ENCODE measurements around the gene CYP1A2.

The CYP1A2 gene

GRCh38 chr15:74788683-74789151 is 40.1 kb downstream of the CYP1A2 start:
- Histone ChIP-seq H3K9ac (ENCODE audit: low read length) (peak overlapping the region; percentile 77), H3K4me2 (ENCODE audit: low read depth, low read length, poor library complexity, severe bottlenecking) (peak overlapping the region; percentile 73), H3K9me3 (ENCODE audit: insufficient read depth, low read length) (no peaks in the 10 kb centered on the region), H3K27me3 (ENCODE audit: low read length) (no peaks in the 10 kb centered on the region), H3F3A (ENCODE audit: insufficient read depth) (peaks cover 77% of the 10 kb centered on the region), H4K20me1 (ENCODE audit: low read depth, low read length) (no peaks in the 10 kb centered on the region), H2AFZ (ENCODE audit: low read depth, low read length, severe bottlenecking) (no peak overlapping the region), H3K36me3 (ENCODE audit: low read length) (no peaks in the 10 kb centered on the region), H3K9me2 (replicated peaks; ENCODE audit: insufficient read depth, low read length) (no peaks in the 10 kb centered on the region), H3K79me2 (ENCODE audit: insufficient read depth, low read length) (peaks cover 85% of the 10 kb centered on the region), H3K27ac (ENCODE audit: low read depth, low read length) (peak overlapping the region; percentile 96), H3K4me3 (ENCODE audit: insufficient read depth, low read length, poor library complexity, severe bottlenecking) (peak overlapping the region; percentile 51)
- TF ChIP-seq CTCF (IDR thresholded peaks at IDR 0.05; ENCODE audit: insufficient read depth, low read length, poor library complexity, severe bottlenecking) (no peak), EZH2phosphoT487 (conservative IDR thresholded peaks at IDR 0.05; ENCODE audit: low read length) (no peak)

- H3K79me2 ChIP-seq (ENCODE audit: insufficient read depth, low read length), result peaks cover 85% of the 10 kb centered on the region
- peak overlapping the region; percentile 51 for H3K4me3 ChIP-seq (ENCODE audit: insufficient read depth, low read length, poor library complexity, severe bottlenecking)
- H3F3A ChIP-seq (ENCODE audit: insufficient read depth), result peaks cover 72% of the 10 kb centered on the region
- no peaks in the 10 kb centered on the region for H3K36me3 ChIP-seq (ENCODE audit: low read length)
- peak overlapping the region; percentile 77 for H3K9ac ChIP-seq (ENCODE audit: low read length)
- H3K9me3 ChIP-seq (ENCODE audit: insufficient read depth, low read length), result no peaks in the 10 kb centered on the region
- peak overlapping the region; percentile 73 for H3K4me2 ChIP-seq (ENCODE audit: low read depth, low read length, poor library complexity, severe bottlenecking)
- TF ChIP-seq CTCF (IDR thresholded peaks at IDR 0.05; ENCODE audit: insufficient read depth, low read length, poor library complexity, severe bottlenecking), result no peak
- no peak for TF ChIP-seq EZH2phosphoT487 (conservative IDR thresholded peaks at IDR 0.05; ENCODE audit: low read length)
- peak overlapping the region; percentile 96 for H3K27ac ChIP-seq (ENCODE audit: low read depth, low read length)
- H2AFZ ChIP-seq (ENCODE audit: low read depth, low read length, severe bottlenecking), result no peak overlapping the region
- H3K9me2 ChIP-seq (replicated peaks; ENCODE audit: insufficient read depth, low read length), result no peaks in the 10 kb centered on the region
- H3K27me3 ChIP-seq (ENCODE audit: low read length), result no peaks in the 10 kb centered on the region
- H4K20me1 ChIP-seq (ENCODE audit: low read depth, low read length), result no peaks in the 10 kb centered on the region
Observed at GRCh38 chr15:74789171-74789631, 40.6 kb downstream of the CYP1A2 start.

GRCh38 chr15:74789741-74790079 is 41.1 kb downstream of the CYP1A2 start:
- Histone ChIP-seq H4K20me1 (ENCODE audit: low read depth, low read length) (no peaks in the 10 kb centered on the region), H3K27me3 (ENCODE audit: low read length) (no peaks in the 10 kb centered on the region), H3K9ac (ENCODE audit: low read length) (peak overlapping the region; percentile 77), H3F3A (ENCODE audit: insufficient read depth) (peaks cover 67% of the 10 kb centered on the region), H3K9me2 (replicated peaks; ENCODE audit: insufficient read depth, low read length) (no peaks in the 10 kb centered on the region), H3K4me2 (ENCODE audit: low read depth, low read length, poor library complexity, severe bottlenecking) (peak overlapping the region; percentile 73), H3K27ac (ENCODE audit: low read depth, low read length) (peak overlapping the region; percentile 96), H3K79me2 (ENCODE audit: insufficient read depth, low read length) (peaks cover 85% of the 10 kb centered on the region), H3K36me3 (ENCODE audit: low read length) (no peaks in the 10 kb centered on the region), H3K4me3 (ENCODE audit: insufficient read depth, low read length, poor library complexity, severe bottlenecking) (peak overlapping the region; percentile 51), H3K9me3 (ENCODE audit: insufficient read depth, low read length) (no peaks in the 10 kb centered on the region), H2AFZ (ENCODE audit: low read depth, low read length, severe bottlenecking) (no peak overlapping the region)
- no peak for TF ChIP-seq EZH2phosphoT487 (conservative IDR thresholded peaks at IDR 0.05; ENCODE audit: low read length)

- Histone ChIP-seq H4K20me1 (ENCODE audit: low read depth, low read length) (no peaks in the 10 kb centered on the region), H3K9me2 (replicated peaks; ENCODE audit: insufficient read depth, low read length) (no peaks in the 10 kb centered on the region), H2AFZ (ENCODE audit: low read depth, low read length, severe bottlenecking) (no peak overlapping the region), H3K4me2 (ENCODE audit: low read depth, low read length, poor library complexity, severe bottlenecking) (peak overlapping the region; percentile 73), H3F3A (ENCODE audit: insufficient read depth) (peaks cover 61% of the 10 kb centered on the region), H3K27me3 (ENCODE audit: low read length) (no peaks in the 10 kb centered on the region), H3K9ac (ENCODE audit: low read length) (peak overlapping the region; percentile 77), H3K27ac (ENCODE audit: low read depth, low read length) (peak overlapping the region; percentile 96), H3K79me2 (ENCODE audit: insufficient read depth, low read length) (peaks cover 85% of the 10 kb centered on the region), H3K4me3 (ENCODE audit: insufficient read depth, low read length, poor library complexity, severe bottlenecking) (peak overlapping the region; percentile 51), H3K9me3 (ENCODE audit: insufficient read depth, low read length) (no peaks in the 10 kb centered on the region), H3K36me3 (ENCODE audit: low read length) (no peaks in the 10 kb centered on the region)
- TF ChIP-seq EZH2phosphoT487 (conservative IDR thresholded peaks at IDR 0.05; ENCODE audit: low read length) (no peak), CTCF (IDR thresholded peaks at IDR 0.05; ENCODE audit: insufficient read depth, low read length, poor library complexity, severe bottlenecking) (no peak)
Observed at GRCh38 chr15:74790080-74790916, 41.7 kb downstream of the CYP1A2 start.

Measured in SU-DHL-6 (cell line).